Measurements from ENCODE around the gene TENM3.

TENM3 gene

DNA sequence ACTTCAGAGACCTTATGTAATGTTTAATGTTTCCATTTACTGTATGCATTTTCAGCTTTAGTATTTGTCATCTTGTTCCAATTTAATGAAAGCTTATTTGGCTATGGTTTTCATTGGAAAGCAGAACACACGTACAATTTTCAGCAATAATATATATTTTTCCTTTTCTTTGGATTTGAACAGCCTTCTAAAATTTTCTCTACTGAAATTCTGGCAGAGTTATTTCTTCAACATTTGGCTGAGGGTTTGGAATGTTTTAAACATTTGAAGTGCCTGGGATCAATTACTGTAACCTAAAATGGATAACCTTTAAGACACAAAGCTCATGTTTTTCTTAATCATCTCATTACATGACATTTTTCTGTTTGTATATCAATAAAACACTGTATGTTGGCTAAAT lies 156.9 kb downstream of the TENM3 start:
- TF ChIP-seq, protein P1, sequence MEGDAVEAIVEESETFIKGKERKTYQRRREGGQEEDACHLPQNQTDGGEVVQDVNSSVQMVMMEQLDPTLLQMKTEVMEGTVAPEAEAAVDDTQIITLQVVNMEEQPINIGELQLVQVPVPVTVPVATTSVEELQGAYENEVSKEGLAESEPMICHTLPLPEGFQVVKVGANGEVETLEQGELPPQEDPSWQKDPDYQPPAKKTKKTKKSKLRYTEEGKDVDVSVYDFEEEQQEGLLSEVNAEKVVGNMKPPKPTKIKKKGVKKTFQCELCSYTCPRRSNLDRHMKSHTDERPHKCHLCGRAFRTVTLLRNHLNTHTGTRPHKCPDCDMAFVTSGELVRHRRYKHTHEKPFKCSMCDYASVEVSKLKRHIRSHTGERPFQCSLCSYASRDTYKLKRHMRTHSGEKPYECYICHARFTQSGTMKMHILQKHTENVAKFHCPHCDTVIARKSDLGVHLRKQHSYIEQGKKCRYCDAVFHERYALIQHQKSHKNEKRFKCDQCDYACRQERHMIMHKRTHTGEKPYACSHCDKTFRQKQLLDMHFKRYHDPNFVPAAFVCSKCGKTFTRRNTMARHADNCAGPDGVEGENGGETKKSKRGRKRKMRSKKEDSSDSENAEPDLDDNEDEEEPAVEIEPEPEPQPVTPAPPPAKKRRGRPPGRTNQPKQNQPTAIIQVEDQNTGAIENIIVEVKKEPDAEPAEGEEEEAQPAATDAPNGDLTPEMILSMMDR (IDR thresholded peaks at IDR 0.05; ENCODE audit: control insufficient read depth, insufficient read depth, low read depth, low read length, missing control alignments) = no peak
- no peak for DNase-seq (ENCODE audit: low read depth)
- no peak overlapping the region for H3K4me3 ChIP-seq (ENCODE audit: control insufficient read depth, low read depth, low read length)

DNA sequence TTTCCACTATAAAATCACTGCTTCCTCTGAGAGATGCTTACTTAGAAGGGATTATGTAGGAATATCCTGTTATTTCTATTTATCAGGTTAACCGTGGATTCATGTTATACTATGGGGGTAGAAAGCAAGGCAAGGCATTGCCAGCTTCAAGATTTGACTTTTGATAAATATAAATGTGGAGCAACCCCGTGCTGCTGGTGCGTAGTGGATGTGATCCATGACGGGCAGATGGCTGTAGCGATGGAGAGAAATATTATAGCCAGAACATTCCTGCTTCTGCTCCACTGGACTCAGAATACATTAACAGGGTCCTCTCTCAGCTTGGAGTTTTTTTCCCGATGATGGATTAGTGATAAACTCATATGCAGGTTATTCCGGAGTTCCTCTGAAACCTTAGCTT lies 157.6 kb downstream of the TENM3 start:
- no peak overlapping the region for H3K4me3 ChIP-seq (ENCODE audit: control insufficient read depth, low read depth, low read length)
- no peak for DNase-seq (ENCODE audit: low read depth)
- TF ChIP-seq, protein P1 (IDR thresholded peaks at IDR 0.05; ENCODE audit: control insufficient read depth, insufficient read depth, low read depth, low read length, missing control alignments) = no peak

DNA sequence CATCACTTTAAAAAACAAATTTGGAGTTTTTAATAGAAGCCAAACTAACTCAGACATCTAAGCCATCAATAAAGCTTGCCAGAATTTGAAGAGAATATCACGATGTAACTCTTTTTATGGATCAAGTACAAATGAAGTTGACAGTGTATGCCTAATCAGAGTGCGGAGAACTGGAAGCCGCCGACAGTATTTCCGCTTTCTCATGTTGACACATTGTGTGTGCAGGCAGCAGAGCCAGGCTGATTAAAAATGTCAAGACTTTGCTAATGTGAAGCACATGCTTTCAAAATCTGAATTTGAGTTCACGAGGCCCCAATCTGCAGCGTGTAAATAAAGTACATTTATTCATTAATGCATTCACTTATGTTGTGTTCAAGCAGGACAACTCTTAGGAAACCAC lies 161.2 kb downstream of the TENM3 start:
- no peak overlapping the region for H3K4me3 ChIP-seq (ENCODE audit: control insufficient read depth, low read depth, low read length)
- DNase-seq (ENCODE audit: low read depth) = no peak
- TF ChIP-seq, protein P1 (IDR thresholded peaks at IDR 0.05; ENCODE audit: control insufficient read depth, insufficient read depth, low read depth, low read length, missing control alignments) = no peak

DNA sequence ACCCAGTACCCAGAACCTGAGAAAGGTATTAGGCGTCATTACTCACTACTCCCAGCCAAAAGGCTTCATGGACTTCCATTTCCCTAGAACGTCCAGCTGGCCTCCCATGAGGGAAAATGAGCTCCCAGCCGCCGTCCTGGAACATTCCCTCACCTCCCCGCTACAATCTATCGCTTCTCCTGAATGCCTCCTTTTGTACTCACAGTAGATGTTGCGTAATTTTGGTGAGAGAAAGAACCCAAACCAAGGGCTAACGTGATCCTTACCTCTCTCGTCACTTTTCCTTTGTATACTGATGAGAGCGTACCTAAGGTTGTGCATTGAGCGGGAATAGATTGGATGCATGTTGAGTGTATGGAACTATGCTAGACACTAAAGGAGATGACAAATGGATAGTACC lies 161.9 kb downstream of the TENM3 start:
- TF ChIP-seq, protein P1 (IDR thresholded peaks at IDR 0.05; ENCODE audit: control insufficient read depth, insufficient read depth, low read depth, low read length, missing control alignments) = no peak
- H3K4me3 ChIP-seq (ENCODE audit: control insufficient read depth, low read depth, low read length) = no peak overlapping the region

DNA sequence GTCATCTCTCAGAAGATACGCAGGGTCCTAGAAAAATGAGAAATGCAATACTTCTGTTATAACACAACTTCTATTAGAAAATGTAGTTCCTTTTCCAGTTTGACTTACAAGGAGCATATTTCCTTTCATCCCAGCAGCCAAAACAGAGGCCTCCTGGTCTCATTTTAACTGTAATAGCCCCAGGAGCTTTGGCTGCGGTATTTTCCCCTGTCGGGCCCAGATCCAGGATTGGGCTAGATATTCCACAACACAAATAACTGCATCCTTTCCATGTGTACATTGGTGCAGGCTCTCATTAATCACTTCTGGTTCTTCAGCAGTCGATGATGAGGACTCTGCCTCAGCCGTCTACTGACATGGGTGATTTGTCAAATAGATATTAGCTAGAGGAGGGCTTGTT lies 166.1 kb downstream of the TENM3 start:
- no peak for DNase-seq (ENCODE audit: low read depth)
- TF ChIP-seq, protein P1 (IDR thresholded peaks at IDR 0.05; ENCODE audit: control insufficient read depth, insufficient read depth, low read depth, low read length, missing control alignments) = no peak
- no peak overlapping the region for H3K4me3 ChIP-seq (ENCODE audit: control insufficient read depth, low read depth, low read length)

More for the DNA sequence above, 161.9 kb downstream of the TENM3 start:
- no peak for DNase-seq (ENCODE audit: low read depth)

DNA sequence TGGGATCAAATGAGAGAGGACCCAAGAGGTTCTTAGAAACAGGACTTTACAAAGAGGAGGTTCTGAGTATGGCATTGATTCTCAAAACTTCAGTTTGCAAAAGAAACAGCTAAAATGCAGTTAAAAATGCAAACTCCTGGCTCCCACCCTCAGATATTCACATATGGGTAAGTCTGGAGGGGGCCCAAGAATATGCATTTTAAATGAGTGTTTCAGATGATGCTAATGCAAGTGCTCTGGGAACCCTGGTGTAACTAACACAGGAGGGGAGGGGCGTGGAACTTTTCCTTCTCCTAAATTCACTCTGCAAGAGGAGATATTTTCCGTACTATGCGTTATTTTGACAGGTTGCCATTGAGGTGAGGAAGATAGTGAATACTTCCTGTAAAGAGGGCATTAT lies 168.2 kb downstream of the TENM3 start:
- H3K4me3 ChIP-seq (ENCODE audit: control insufficient read depth, low read depth, low read length) = no peak overlapping the region
- TF ChIP-seq, protein P1 (IDR thresholded peaks at IDR 0.05; ENCODE audit: control insufficient read depth, insufficient read depth, low read depth, low read length, missing control alignments) = no peak

DNA sequence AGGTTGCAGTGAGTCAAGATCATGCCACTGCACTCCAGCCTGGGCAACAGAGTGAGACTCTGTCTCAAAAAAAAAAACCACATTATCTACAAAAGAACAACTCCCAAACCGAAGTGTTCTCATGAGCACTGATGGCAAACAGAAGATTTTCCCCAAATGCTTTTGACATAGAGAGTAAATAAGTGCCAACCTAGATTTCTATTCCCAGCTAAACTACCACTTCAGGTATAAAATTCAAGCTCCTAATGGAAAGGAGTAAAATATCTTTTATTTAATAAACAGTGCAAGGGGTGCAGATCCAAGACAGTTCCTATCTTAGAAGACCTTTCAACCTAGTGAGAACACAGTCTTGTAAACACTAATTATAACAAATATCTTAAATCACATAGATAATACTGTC lies 170.3 kb downstream of the TENM3 start:
- no peak for DNase-seq (ENCODE audit: low read depth)
- TF ChIP-seq, protein P1 (IDR thresholded peaks at IDR 0.05; ENCODE audit: control insufficient read depth, insufficient read depth, low read depth, low read length, missing control alignments) = no peak
- H3K4me3 ChIP-seq (ENCODE audit: control insufficient read depth, low read depth, low read length) = no peak overlapping the region

More for the DNA sequence above, 168.2 kb downstream of the TENM3 start:
- DNase-seq (ENCODE audit: low read depth) = no peak
